ENCODE measurements around the gene PRKAG3. TPM values are rescaled to one million over a fixed set of nuclear protein-coding genes. Genes with fewer than 3 reads are reported as not detected.
"Not testable (repeated sequence)": the region's sequence is repeated elsewhere in the genome, so short reads cannot be mapped to it uniquely, and the experiment has no call there.

PRKAG3 gene
- total and polyA plus RNA-seq, 2 donors from 2014 or later = not detected

GRCh38 chr2:218776488-218776887 lies 55.1 kb downstream of the PRKAG3 start:
- Histone ChIP-seq H3K9me3 (ENCODE audit: control insufficient read depth in 2 of 3, insufficient read depth in 1 of 3, low read length in 3 of 3) (no peaks in the 10 kb centered on the region), H3K36me3 (ENCODE audit: control insufficient read depth in 2 of 3, insufficient read depth in 3 of 3, low read length in 3 of 3) (no peaks in the 10 kb centered on the region), H3K4me3 (ENCODE audit: low read length in 3 of 3) (no peak overlapping the region), H3K9ac (ENCODE audit: low read length in 3 of 3) (no peak overlapping the region), H3K27ac (ENCODE audit: low read depth in 2 of 2, low read length in 2 of 2) (no peak overlapping the region), H3K27me3 (ENCODE audit: control insufficient read depth, insufficient read depth, low read length) (no peaks in the 10 kb centered on the region), H3K4me1 (ENCODE audit: control insufficient read depth in 2 of 3, insufficient read depth in 2 of 3, low read depth in 1 of 3, low read length in 3 of 3) (no peaks in the 10 kb centered on the region)
- TF ChIP-seq CTCF (IDR thresholded peaks at IDR 0.05; ENCODE audit: borderline replicate concordance, extremely low read depth, insufficient read depth) = no peak
- intact Hi-C loops (cut with DNase I) = no loop called here
- FAIRE-seq (no peak), DNase-seq (no peak)

- H3K27ac ChIP-seq (ENCODE audit: low read depth in 2 of 2, low read length in 2 of 2) = no peak overlapping the region
- H3K9me3 ChIP-seq (ENCODE audit: control insufficient read depth in 2 of 3, insufficient read depth in 1 of 3, low read length in 3 of 3) = no peaks in the 10 kb centered on the region
- no peak overlapping the region for H3K9ac ChIP-seq (ENCODE audit: low read length in 3 of 3)
- no peaks in the 10 kb centered on the region for H3K36me3 ChIP-seq (ENCODE audit: control insufficient read depth in 2 of 3, insufficient read depth in 3 of 3, low read length in 3 of 3)
- intact Hi-C loops (cut with DNase I) = no loop called here
- H3K4me3 ChIP-seq (ENCODE audit: low read length in 3 of 3) = no peak overlapping the region
- FAIRE-seq (no peak), DNase-seq (no peak)
- no peaks in the 10 kb centered on the region for H3K27me3 ChIP-seq (ENCODE audit: control insufficient read depth, insufficient read depth, low read length)
- H3K4me1 ChIP-seq (ENCODE audit: control insufficient read depth in 2 of 3, insufficient read depth in 2 of 3, low read depth in 1 of 3, low read length in 3 of 3) = no peaks in the 10 kb centered on the region
- TF ChIP-seq CTCF (IDR thresholded peaks at IDR 0.05; ENCODE audit: borderline replicate concordance, extremely low read depth, insufficient read depth) = no peak
Observed at GRCh38 chr2:218773881-218774280, 57.7 kb downstream of the PRKAG3 start.

GRCh38 chr2:218772759-218773158 lies 58.8 kb downstream of the PRKAG3 start:
- H3K27me3 ChIP-seq (ENCODE audit: control insufficient read depth, insufficient read depth, low read length); H3K36me3 ChIP-seq (ENCODE audit: control insufficient read depth in 2 of 3, insufficient read depth in 3 of 3, low read length in 3 of 3); H3K27ac ChIP-seq (ENCODE audit: low read depth in 2 of 2, low read length in 2 of 2); H3K9ac ChIP-seq (ENCODE audit: low read length in 3 of 3); FAIRE-seq; H3K4me1 ChIP-seq (ENCODE audit: control insufficient read depth in 2 of 3, insufficient read depth in 2 of 3, low read depth in 1 of 3, low read length in 3 of 3); H3K9me3 ChIP-seq (ENCODE audit: control insufficient read depth in 2 of 3, insufficient read depth in 1 of 3, low read length in 3 of 3); H3K4me3 ChIP-seq (ENCODE audit: low read length in 3 of 3); DNase-seq; intact Hi-C loops (cut with DNase I): not testable (repeated sequence)

Small RNAs within 50 kb of the gene (microRNA-seq; reads per million reads assigned to microRNA genes)
- not detected for gene MIR9500

Other genes with a start within 250 kb of the PRKAG3 start
- 11.0 TPM for gene PLCD4, start 223.9 kb downstream of the PRKAG3 start, total RNA-seq
- gene PLCD4, start 223.9 kb downstream of the PRKAG3 start, polyA plus RNA-seq (ENCODE audit: insufficient read depth, low read depth, low replicate concordance) = 30.4 TPM
- 33.6 TPM for gene ZNF142, start 172.2 kb downstream of the PRKAG3 start, total RNA-seq
- 3.7 TPM for gene ZNF142, start 172.2 kb downstream of the PRKAG3 start, polyA plus RNA-seq (ENCODE audit: insufficient read depth, low read depth, low replicate concordance)
- gene BCS1L, start 172.1 kb downstream of the PRKAG3 start, total RNA-seq = 43.3 TPM
- gene BCS1L, start 172.1 kb downstream of the PRKAG3 start, polyA plus RNA-seq (ENCODE audit: insufficient read depth, low read depth, low replicate concordance) = 40.7 TPM
- 30.2 TPM for gene RNF25, start 159.8 kb downstream of the PRKAG3 start, total RNA-seq
- 27.8 TPM for gene RNF25, start 159.8 kb downstream of the PRKAG3 start, polyA plus RNA-seq (ENCODE audit: insufficient read depth, low read depth, low replicate concordance)
- gene STK36, start 159.7 kb downstream of the PRKAG3 start, total RNA-seq = 53.7 TPM
- gene STK36, start 159.7 kb downstream of the PRKAG3 start, polyA plus RNA-seq (ENCODE audit: insufficient read depth, low read depth, low replicate concordance) = 18.5 TPM
- 30.7 TPM for gene TTLL4, start 121.0 kb downstream of the PRKAG3 start, total RNA-seq
- 7.6 TPM for gene TTLL4, start 121.0 kb downstream of the PRKAG3 start, polyA plus RNA-seq (ENCODE audit: insufficient read depth, low read depth, low replicate concordance)
- 18.5 TPM for gene CYP27A1, start 49.7 kb downstream of the PRKAG3 start, total RNA-seq
- 43.3 TPM for gene CYP27A1, start 49.7 kb downstream of the PRKAG3 start, polyA plus RNA-seq (ENCODE audit: insufficient read depth, low read depth, low replicate concordance)
- gene WNT6, start 28.0 kb upstream of the PRKAG3 start, total RNA-seq = 0.57 TPM
- 0.75 TPM for gene WNT6, start 28.0 kb upstream of the PRKAG3 start, polyA plus RNA-seq (ENCODE audit: insufficient read depth, low read depth, low replicate concordance)
- gene WNT10A, start 49.0 kb upstream of the PRKAG3 start, total RNA-seq = 10.2 TPM
- 1.1 TPM for gene WNT10A, start 49.0 kb upstream of the PRKAG3 start, polyA plus RNA-seq (ENCODE audit: insufficient read depth, low read depth, low replicate concordance)
- not detected for gene CDK5R2, start 127.9 kb upstream of the PRKAG3 start, total RNA-seq
- not detected for gene CDK5R2, start 127.9 kb upstream of the PRKAG3 start, polyA plus RNA-seq (ENCODE audit: insufficient read depth, low read depth, low replicate concordance)
- gene FEV, start 153.4 kb upstream of the PRKAG3 start, total RNA-seq = not detected
- gene FEV, start 153.4 kb upstream of the PRKAG3 start, polyA plus RNA-seq (ENCODE audit: insufficient read depth, low read depth, low replicate concordance) = not detected
- gene CRYBA2, start 161.6 kb upstream of the PRKAG3 start, total RNA-seq = not detected
- gene CRYBA2, start 161.6 kb upstream of the PRKAG3 start, polyA plus RNA-seq (ENCODE audit: insufficient read depth, low read depth, low replicate concordance) = not detected
- gene CFAP65, start 209.7 kb upstream of the PRKAG3 start, total RNA-seq = 2.0 TPM
- 0.73 TPM for gene CFAP65, start 209.7 kb upstream of the PRKAG3 start, polyA plus RNA-seq (ENCODE audit: insufficient read depth, low read depth, low replicate concordance)
- gene IHH, start 229.1 kb upstream of the PRKAG3 start, total RNA-seq = 0.88 TPM
- 3.1 TPM for gene IHH, start 229.1 kb upstream of the PRKAG3 start, polyA plus RNA-seq (ENCODE audit: insufficient read depth, low read depth, low replicate concordance)

All from kidney (tissue), 14 donors.